Ascending aorta (tissue), 2 donors: ENCODE results near the gene TPSAB1. TPM values are rescaled to one million over a fixed set of nuclear protein-coding genes. Genes with fewer than 3 reads are reported as not detected.

Experiments used
- DNase-seq, 2 donors: peaks; one replicate each; pipeline ENCODE4 v3.0.0-alpha.2; 2019; ENCODE audit warnings: low spot score in 2 of 2
- H3K27ac ChIP-seq, 2 donors: fragments of 200-600 bp; sonication (generic); one replicate each; pipeline ENCODE4 v1.5.1; 2016 to 2017; ENCODE audit warnings: mild to moderate bottlenecking in 1 of 2
- H3K27me3 ChIP-seq: fragments of 200-600 bp; sonication (generic); one replicate; pipeline ENCODE4 v1.5.1; 2017
- H3K36me3 ChIP-seq, 2 donors: fragments of 200-600 bp; sonication (generic); one replicate each; pipeline ENCODE4 v1.5.1; 2016
- H3K4me1 ChIP-seq, 2 donors: fragments of 200-600 bp; sonication (generic); one replicate each; pipeline ENCODE4 v1.5.1; 2016 to 2017; ENCODE audit warnings: mild to moderate bottlenecking in 1 of 2
- H3K4me3 ChIP-seq, 2 donors: fragments of 200-600 bp; sonication (generic); one replicate each; pipeline ENCODE4 v1.5.1; 2016 to 2017; ENCODE audit warnings: mild to moderate bottlenecking in 1 of 2
- H3K9me3 ChIP-seq, 2 donors: fragments of 200-600 bp; sonication (generic); one replicate each; pipeline ENCODE4 v1.5.1; 2016
- intact Hi-C: fragments of 100-400 bp; cut with DNase I; formaldehyde crosslinking; loops from one replicate; pipeline ENCODE4 v1.15.1; 2023
- total RNA-seq: library from RNA; depleted of rRNA; stranded (reverse); fragments of >200 nt; gene quantifications from one replicate; pipeline ENCODE4 v1.1.0, GENCODE V29; 2016
- TF ChIP-seq, protein P1 (sequence below), 3 experiments: fragments of 200-600 bp in 2 of 3; fragments of 450-650 bp in 1 of 3; sonication (generic) in 2 of 3; IDR thresholded peaks; one replicate each; pipeline ENCODE4 v1.5.1; 2016 to 2019; ENCODE audit warnings: antibody characterized with exemption in 3 of 3, mild to moderate bottlenecking in 1 of 3, moderate library complexity in 1 of 3

Gene TPSAB1
- total RNA-seq, 1 donor from 2014 or later, result 6.7 TPM

- H3K36me3 ChIP-seq, result no peaks in the 10 kb centered on the region
- H3K27ac ChIP-seq, result no peak overlapping the region
- H3K27me3 ChIP-seq, result no peaks in the 10 kb centered on the region
- no peaks in the 10 kb centered on the region for H3K9me3 ChIP-seq
- no peak overlapping the region for H3K4me3 ChIP-seq
- intact Hi-C loops, result no loop called here
- TF ChIP-seq, protein P1, sequence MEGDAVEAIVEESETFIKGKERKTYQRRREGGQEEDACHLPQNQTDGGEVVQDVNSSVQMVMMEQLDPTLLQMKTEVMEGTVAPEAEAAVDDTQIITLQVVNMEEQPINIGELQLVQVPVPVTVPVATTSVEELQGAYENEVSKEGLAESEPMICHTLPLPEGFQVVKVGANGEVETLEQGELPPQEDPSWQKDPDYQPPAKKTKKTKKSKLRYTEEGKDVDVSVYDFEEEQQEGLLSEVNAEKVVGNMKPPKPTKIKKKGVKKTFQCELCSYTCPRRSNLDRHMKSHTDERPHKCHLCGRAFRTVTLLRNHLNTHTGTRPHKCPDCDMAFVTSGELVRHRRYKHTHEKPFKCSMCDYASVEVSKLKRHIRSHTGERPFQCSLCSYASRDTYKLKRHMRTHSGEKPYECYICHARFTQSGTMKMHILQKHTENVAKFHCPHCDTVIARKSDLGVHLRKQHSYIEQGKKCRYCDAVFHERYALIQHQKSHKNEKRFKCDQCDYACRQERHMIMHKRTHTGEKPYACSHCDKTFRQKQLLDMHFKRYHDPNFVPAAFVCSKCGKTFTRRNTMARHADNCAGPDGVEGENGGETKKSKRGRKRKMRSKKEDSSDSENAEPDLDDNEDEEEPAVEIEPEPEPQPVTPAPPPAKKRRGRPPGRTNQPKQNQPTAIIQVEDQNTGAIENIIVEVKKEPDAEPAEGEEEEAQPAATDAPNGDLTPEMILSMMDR (IDR thresholded peaks at IDR 0.05), result no peak
- no peak for DNase-seq
- no peaks in the 10 kb centered on the region for H3K4me1 ChIP-seq
These were observed 17.2 kb downstream of the TPSAB1 start for GRCh38 chr16:1257561-1258224.

DNA sequence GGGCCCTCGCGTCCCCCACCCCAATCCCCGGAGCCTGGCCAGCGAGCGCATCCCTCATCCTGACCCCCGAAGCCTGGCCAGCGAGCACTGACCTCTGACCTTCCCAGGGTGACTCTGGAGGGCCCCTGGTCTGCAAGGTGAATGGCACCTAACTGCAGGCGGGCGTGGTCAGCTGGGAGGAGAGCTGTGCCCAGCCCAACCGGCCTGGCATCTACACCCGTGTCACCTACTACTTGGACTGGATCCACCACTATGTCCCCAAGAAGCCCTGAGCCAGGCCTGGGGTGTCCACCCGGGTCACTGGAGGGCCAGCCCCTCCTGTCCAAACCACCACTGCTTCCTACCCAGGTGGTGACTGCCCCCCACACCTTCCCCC is 17.7 kb downstream of the TPSAB1 start:
- H3K27ac ChIP-seq, result no peak overlapping the region
- H3K36me3 ChIP-seq, result no peaks in the 10 kb centered on the region
- no peaks in the 10 kb centered on the region for H3K4me1 ChIP-seq
- H3K4me3 ChIP-seq, result no peak overlapping the region
- no peak for DNase-seq
- no peaks in the 10 kb centered on the region for H3K27me3 ChIP-seq
- H3K9me3 ChIP-seq, result no peaks in the 10 kb centered on the region
- TF ChIP-seq, protein P1 (IDR thresholded peaks at IDR 0.05), result no peak
- intact Hi-C loops, result no loop called here

- H3K4me1 ChIP-seq, result no peaks in the 10 kb centered on the region
- no peaks in the 10 kb centered on the region for H3K9me3 ChIP-seq
- H3K27me3 ChIP-seq, result no peaks in the 10 kb centered on the region
- no peak overlapping the region for H3K27ac ChIP-seq
- TF ChIP-seq, protein P1 (IDR thresholded peaks at IDR 0.05), result no peak
- intact Hi-C loops, result no loop called here
- H3K4me3 ChIP-seq, result no peak overlapping the region
- no peaks in the 10 kb centered on the region for H3K36me3 ChIP-seq
- no peak for DNase-seq
These were observed 18.6 kb downstream of the TPSAB1 start for GRCh38 chr16:1258906-1259759.

DNA sequence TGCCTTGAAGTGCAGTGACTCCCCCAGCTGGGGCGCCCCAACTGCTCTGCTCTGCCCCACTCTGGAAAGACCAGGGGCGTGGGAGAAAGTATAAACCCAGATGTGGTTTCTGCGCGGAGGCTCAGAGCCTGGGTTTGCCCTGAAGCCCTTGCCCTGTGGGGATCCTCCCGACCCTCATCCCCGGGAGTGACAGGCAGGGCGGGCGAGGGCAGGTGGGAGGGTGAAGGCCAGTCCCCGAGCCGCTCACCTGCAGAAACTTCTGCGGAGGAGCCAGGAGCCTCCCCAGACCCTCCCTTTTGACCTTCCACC is 19.2 kb downstream of the TPSAB1 start:
- H3K9me3 ChIP-seq, result no peaks in the 10 kb centered on the region
- no peaks in the 10 kb centered on the region for H3K27me3 ChIP-seq
- TF ChIP-seq, protein P1 (IDR thresholded peaks at IDR 0.05), result no peak
- intact Hi-C loops, result loop anchor here (10.0 kb wide), 1 partner anchor 45 kb away; no protein-coding TSS in a partner anchor
- DNase-seq, result no peak
- H3K4me1 ChIP-seq, result no peaks in the 10 kb centered on the region
- H3K27ac ChIP-seq, result no peak overlapping the region
- no peaks in the 10 kb centered on the region for H3K36me3 ChIP-seq
- no peak overlapping the region for H3K4me3 ChIP-seq

DNA sequence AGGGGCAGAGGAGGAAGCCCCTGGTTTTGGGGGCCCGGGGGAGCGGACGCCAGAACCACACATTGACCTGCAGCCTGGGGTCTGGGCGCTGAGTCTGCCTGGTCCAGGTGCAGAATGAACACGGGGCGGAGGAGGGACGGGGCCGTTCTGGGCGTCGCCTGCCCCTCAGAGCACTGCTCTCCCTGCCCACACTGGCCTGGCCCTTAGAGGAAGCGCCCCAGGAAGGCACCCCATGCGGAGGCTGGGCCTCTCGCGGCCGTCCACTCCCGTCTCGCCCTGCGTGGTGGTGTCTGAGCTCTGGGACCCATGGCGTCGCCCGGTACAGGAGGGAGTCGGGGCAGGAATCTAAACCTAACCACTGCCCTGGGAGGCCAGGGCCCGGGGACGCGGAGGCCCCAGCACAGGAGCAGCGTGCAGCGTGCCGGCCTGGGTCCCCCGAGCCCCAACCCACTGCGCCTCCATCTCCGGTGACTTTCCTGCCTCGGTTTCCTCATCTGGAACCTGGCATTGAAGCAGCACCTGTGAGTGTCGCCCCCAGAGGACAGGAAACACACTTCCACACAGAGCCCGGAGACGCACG is 19.7 kb downstream of the TPSAB1 start:
- intact Hi-C loops, result loop anchor here (10.0 kb wide), 1 partner anchor 45 kb away; no protein-coding TSS in a partner anchor
- Histone ChIP-seq H3K27me3 (no peaks in the 10 kb centered on the region), H3K4me1 (no peaks in the 10 kb centered on the region)

More for the DNA sequence above, 19.7 kb downstream of the TPSAB1 start:
- Histone ChIP-seq H3K27ac (no peak overlapping the region), H3K4me3 (no peak overlapping the region), H3K36me3 (no peaks in the 10 kb centered on the region), H3K9me3 (no peaks in the 10 kb centered on the region)
- TF ChIP-seq, protein P1 (IDR thresholded peaks at IDR 0.05), result no peak
- no peak for DNase-seq
